ENCODE data around the gene PCDHGC3. TPM values are rescaled to one million over a fixed set of nuclear protein-coding genes. Genes with fewer than 3 reads are reported as not detected.

Gene PCDHGC3
- total RNA-seq, 2 experiments from 2014 or later: not detected

GRCh38 chr5:141522301-141522700 is 46.5 kb downstream of the PCDHGC3 start:
- H3K9me3 Mint-ChIP-seq: no peaks in the 10 kb centered on the region
- H3K36me3 Mint-ChIP-seq (ENCODE audit: low read depth): peaks cover 88% of the 10 kb centered on the region
- H3K27me3 Mint-ChIP-seq: no peaks in the 10 kb centered on the region
- no peak overlapping the region for H3K4me3 Mint-ChIP-seq
- DNase-seq: no peak
- CTCF ChIA-PET: interaction anchor here (1.2 to 4.5 kb wide), 7 partner anchors 9 to 194 kb away, joined by 4 to 28 read pairs (median 6); partner anchors contain the start of genes PCDHGA10 and PCDHGB7
- no peak overlapping the region for H3K27ac Mint-ChIP-seq
- POLR2A ChIA-PET: interaction anchor here (0.6 kb wide), 1 partner anchor 102 kb away, joined by 5 read pairs; no protein-coding TSS in a partner anchor
- peaks cover 22% of the 10 kb centered on the region for H3K4me1 Mint-ChIP-seq

DNA sequence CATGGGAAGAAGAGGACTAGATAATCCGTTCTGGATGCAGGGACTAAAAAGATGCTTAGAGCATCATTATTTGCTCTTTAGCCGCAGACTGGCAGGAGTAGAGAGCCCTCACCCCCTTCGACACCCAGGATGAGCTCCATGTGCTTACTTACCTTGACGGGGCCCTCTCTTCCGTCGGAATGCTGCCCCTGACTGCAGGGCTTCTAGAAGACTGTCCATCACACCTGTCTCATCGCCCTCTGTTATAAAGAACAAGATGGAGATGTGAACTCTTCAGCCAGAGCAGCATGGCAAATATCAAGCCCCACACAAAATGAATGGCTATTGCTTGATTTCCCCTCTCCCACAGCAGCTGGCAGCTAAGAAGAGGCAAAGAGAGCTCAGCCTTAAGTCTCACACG is 48.2 kb downstream of the PCDHGC3 start:
- no peak overlapping the region for H3K27ac Mint-ChIP-seq
- CTCF ChIA-PET: interaction anchor here (1.0 to 4.5 kb wide), 15 partner anchors 8 to 121 kb away, joined by 3 to 28 read pairs (median 4); partner anchors contain the start of genes PCDHGA10 and PCDHGA11
- H3K4me3 Mint-ChIP-seq: no peak overlapping the region
- POLR2A ChIA-PET: no interaction called here
- H3K9me3 Mint-ChIP-seq: no peaks in the 10 kb centered on the region
- H3K36me3 Mint-ChIP-seq (ENCODE audit: low read depth): peaks cover 91% of the 10 kb centered on the region
- peaks cover 22% of the 10 kb centered on the region for H3K4me1 Mint-ChIP-seq
- DNase-seq: no peak
- no peaks in the 10 kb centered on the region for H3K27me3 Mint-ChIP-seq

- Mint-ChIP-seq H3K4me1 (peaks cover 22% of the 10 kb centered on the region), H3K36me3 (ENCODE audit: low read depth) (peaks cover 88% of the 10 kb centered on the region), H3K4me3 (no peak overlapping the region), H3K9me3 (no peaks in the 10 kb centered on the region), H3K27ac (no peak overlapping the region), H3K27me3 (no peaks in the 10 kb centered on the region)
- ChIA-PET POLR2A (no interaction called here), CTCF (interaction anchor here (0.6 to 4.5 kb wide), 16 partner anchors 9 to 966 kb away, joined by 3 to 28 read pairs (median 4); partner anchors contain the start of genes PCDHGA10, PCDHGA11 and PCDHGB6)
- DNase-seq: peak; percentile 41
Measured at GRCh38 chr5:141524604-141525597, 49.1 kb downstream of the PCDHGC3 start.

DNA sequence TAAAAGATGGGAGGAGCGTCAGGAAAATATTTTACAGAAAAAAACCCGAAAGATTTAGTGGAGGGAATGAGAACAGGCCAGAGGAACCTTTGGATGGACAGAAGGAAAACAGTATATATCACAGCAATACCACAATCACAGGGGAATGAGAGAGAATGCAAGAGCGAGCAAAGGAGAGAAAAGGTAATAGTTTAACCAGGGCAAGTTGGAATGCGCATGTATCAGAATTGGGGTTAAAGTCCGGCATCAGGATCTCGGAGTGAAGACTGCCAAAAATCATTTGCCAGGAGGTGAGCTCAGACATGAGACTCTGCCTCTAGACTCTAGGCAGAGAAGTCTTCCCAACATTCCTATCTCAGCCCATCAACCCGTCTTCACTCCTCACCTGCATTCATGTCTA is 49.9 kb downstream of the PCDHGC3 start:
- H3K27ac Mint-ChIP-seq: no peak overlapping the region
- H3K9me3 Mint-ChIP-seq: no peaks in the 10 kb centered on the region
- CTCF ChIA-PET: interaction anchor here (0.6 to 2.4 kb wide), 7 partner anchors 8 to 966 kb away, joined by 3 to 8 read pairs (median 3); partner anchors contain the start of gene PCDHGB6
- POLR2A ChIA-PET: no interaction called here
- H3K4me3 Mint-ChIP-seq: no peak overlapping the region
- H3K4me1 Mint-ChIP-seq: peaks cover 22% of the 10 kb centered on the region
- no peaks in the 10 kb centered on the region for H3K27me3 Mint-ChIP-seq
- DNase-seq: no peak
- peaks cover 81% of the 10 kb centered on the region for H3K36me3 Mint-ChIP-seq (ENCODE audit: low read depth)

DNA sequence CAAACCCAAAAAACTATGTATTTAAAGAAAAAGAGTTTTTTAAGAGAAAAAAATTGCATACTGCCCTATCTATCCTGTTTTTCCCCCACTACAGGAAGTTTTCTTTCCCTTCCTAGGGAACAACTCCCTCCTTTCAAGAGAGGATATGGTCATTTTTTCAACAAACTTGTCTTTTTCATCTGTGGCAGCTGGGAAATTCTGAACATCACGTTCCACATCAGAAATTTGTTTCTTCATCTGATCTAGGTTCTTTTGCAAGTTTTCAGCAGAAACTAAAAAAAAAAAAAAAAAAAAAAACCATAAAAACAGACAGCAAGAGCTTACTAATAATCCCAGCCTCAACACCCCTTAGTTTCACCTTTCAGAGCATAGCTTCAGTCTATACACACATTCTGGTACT is 51.7 kb downstream of the PCDHGC3 start:
- Mint-ChIP-seq H3K4me3 (no peak overlapping the region), H3K27ac (no peak overlapping the region), H3K36me3 (ENCODE audit: low read depth) (peaks cover 67% of the 10 kb centered on the region), H3K4me1 (peaks cover 14% of the 10 kb centered on the region), H3K27me3 (no peaks in the 10 kb centered on the region), H3K9me3 (no peaks in the 10 kb centered on the region)
- CTCF ChIA-PET: interaction anchor here (0.6 kb wide), 1 partner anchor 1197 kb away, joined by 5 read pairs; no protein-coding TSS in a partner anchor
- POLR2A ChIA-PET: no interaction called here
- DNase-seq: no peak

Other genes starting within 250 kb of the PCDHGC3 start
- gene PCDHB15, start 230.6 kb upstream of the PCDHGC3 start, total RNA-seq: not detected
- under 1 TPM; 0.42 to 0.52 TPM for gene SLC25A2, start 171.9 kb upstream of the PCDHGC3 start, total RNA-seq
- 10 to 100 TPM; 62.1 to 63.3 TPM for gene TAF7, start 155.2 kb upstream of the PCDHGC3 start, total RNA-seq
- under 1 TPM; 0.04 to 0.05 TPM for gene PCDHGA1, start 145.5 kb upstream of the PCDHGC3 start, total RNA-seq
- gene PCDHGA2, start 137.2 kb upstream of the PCDHGC3 start, total RNA-seq: not detected
- gene PCDHGA3, start 132.1 kb upstream of the PCDHGC3 start, total RNA-seq: not detected
- not detected for gene PCDHGB1, start 125.9 kb upstream of the PCDHGC3 start, total RNA-seq
- not detected for gene PCDHGA4, start 120.9 kb upstream of the PCDHGC3 start, total RNA-seq
- under 1 TPM; 0.08 to 0.10 TPM for gene PCDHGB2, start 116.0 kb upstream of the PCDHGC3 start, total RNA-seq
- under 1 TPM in 1 of 2 experiments, not detected in 1; 0.05 TPM for gene PCDHGA5, start 111.8 kb upstream of the PCDHGC3 start, total RNA-seq
- gene PCDHGB3, start 105.7 kb upstream of the PCDHGC3 start, total RNA-seq: under 1 TPM in 1 of 2 experiments, not detected in 1; 0.12 TPM
- gene PCDHGA6, start 102.1 kb upstream of the PCDHGC3 start, total RNA-seq: not detected
- not detected for gene PCDHGA7, start 93.2 kb upstream of the PCDHGC3 start, total RNA-seq
- not detected for gene PCDHGB4, start 88.3 kb upstream of the PCDHGC3 start, total RNA-seq
- gene PCDHGA8, start 83.3 kb upstream of the PCDHGC3 start, total RNA-seq: not detected
- not detected for gene PCDHGB5, start 78.0 kb upstream of the PCDHGC3 start, total RNA-seq
- gene PCDHGA9, start 73.2 kb upstream of the PCDHGC3 start, total RNA-seq: not detected
- under 1 TPM in 1 of 2 experiments, not detected in 1; 0.04 TPM for gene PCDHGB6, start 67.9 kb upstream of the PCDHGC3 start, total RNA-seq
- not detected for gene PCDHGA10, start 63.0 kb upstream of the PCDHGC3 start, total RNA-seq
- gene PCDHGB7, start 58.3 kb upstream of the PCDHGC3 start, total RNA-seq: under 1 TPM in 1 of 2 experiments, not detected in 1; 0.07 TPM
- gene PCDHGA11, start 54.9 kb upstream of the PCDHGC3 start, total RNA-seq: not detected
- not detected for gene PCDHGA12, start 45.5 kb upstream of the PCDHGC3 start, total RNA-seq
- gene PCDHGC4, start 9.1 kb downstream of the PCDHGC3 start, total RNA-seq: not detected
- gene PCDHGC5, start 13.1 kb downstream of the PCDHGC3 start, total RNA-seq: not detected
- gene DIAPH1, start 143.0 kb downstream of the PCDHGC3 start, total RNA-seq: 100 to 1,000 TPM; 297 to 302 TPM
- 10 to 100 TPM; 70.2 to 73.9 TPM for gene HDAC3, start 160.9 kb downstream of the PCDHGC3 start, total RNA-seq
- gene RELL2, start 161.0 kb downstream of the PCDHGC3 start, total RNA-seq: 10 to 100 TPM; 25.1 to 26.9 TPM
- gene FCHSD1, start 175.5 kb downstream of the PCDHGC3 start, total RNA-seq: 10 to 100 TPM; 58.0 to 59.3 TPM
- 1 to 10 TPM; 4.2 to 4.6 TPM for gene ARAP3, start 206.3 kb downstream of the PCDHGC3 start, total RNA-seq

All from activated CD4-positive, alpha-beta T cell treated with anti-CD3 and anti-CD28 coated beads, Interleukin-2, amount 10 ng/mL, durations not matched to agents 7 days and 5 days (primary cell).